Measurements from ENCODE around the gene DPYSL5. TPM values are rescaled to one million over a fixed set of nuclear protein-coding genes. Genes with fewer than 3 reads are reported as not detected.
A peak's percentile ranks its signal among the peaks of the same experiment; 100 is the strongest.

DPYSL5 gene
- total RNA-seq, 2 donors from 2014 or later: 3.1 to 3.5 TPM

GRCh38 chr2:26924731-26925099 lies 76.8 kb downstream of the DPYSL5 start:
- Mint-ChIP-seq H3K27me3 (ENCODE audit: insufficient read depth) (peaks cover 5% of the 10 kb centered on the region), H3K9me3 (no peaks in the 10 kb centered on the region), H3K36me3 (ENCODE audit: low read depth) (no peaks in the 10 kb centered on the region), H3K4me3 (no peak overlapping the region), H3K4me1 (peaks cover 11% of the 10 kb centered on the region), H3K27ac (no peak overlapping the region)
- TF ChIP-seq CTCF (conservative IDR thresholded peaks at IDR 0.05): peak; percentile 27
- Histone ChIP-seq H3K4me3 (ENCODE audit: low read length) (no peak overlapping the region), H3K9ac (ENCODE audit: extremely low read depth, low read length, poor library complexity, severe bottlenecking) (no peak overlapping the region), H3K27ac (ENCODE audit: low read depth, low read length) (peak overlapping the region; percentile 76), H3K27me3 (ENCODE audit: control insufficient read depth, insufficient read depth, low read length, poor library complexity, severe bottlenecking) (no peaks in the 10 kb centered on the region), H3K9me3 (ENCODE audit: control insufficient read depth, low read length) (no peaks in the 10 kb centered on the region), H3K36me3 (ENCODE audit: control insufficient read depth, insufficient read depth, low read length) (no peaks in the 10 kb centered on the region), H3K4me1 (ENCODE audit: control insufficient read depth, insufficient read depth, low read length) (no peaks in the 10 kb centered on the region)
- peak; percentile 53 for DNase-seq
- WGBS, 2 experiments (ENCODE audit: insufficient coverage in 1 of 2, insufficient read length in 1 of 2): 93 to 97% methylated on average over 11 to 14 of the region's 14 CpGs

GRCh38 chr2:26925100-26925791 lies 77.3 kb downstream of the DPYSL5 start:
- peak; percentile 60 for DNase-seq
- Histone ChIP-seq H3K27me3 (ENCODE audit: control insufficient read depth, insufficient read depth, low read length, poor library complexity, severe bottlenecking) (no peaks in the 10 kb centered on the region), H3K27ac (ENCODE audit: low read depth, low read length) (peak overlapping the region; percentile 76), H3K4me3 (ENCODE audit: low read length) (no peak overlapping the region), H3K36me3 (ENCODE audit: control insufficient read depth, insufficient read depth, low read length) (no peaks in the 10 kb centered on the region), H3K9ac (ENCODE audit: extremely low read depth, low read length, poor library complexity, severe bottlenecking) (no peak overlapping the region), H3K9me3 (ENCODE audit: control insufficient read depth, low read length) (no peaks in the 10 kb centered on the region), H3K4me1 (ENCODE audit: control insufficient read depth, insufficient read depth, low read length) (no peaks in the 10 kb centered on the region)
- H3K4me1 Mint-ChIP-seq: peaks cover 13% of the 10 kb centered on the region
- peak overlapping the region; percentile 72 for H3K27ac Mint-ChIP-seq
- H3K36me3 Mint-ChIP-seq (ENCODE audit: low read depth): no peaks in the 10 kb centered on the region
- no peaks in the 10 kb centered on the region for H3K9me3 Mint-ChIP-seq
- H3K27me3 Mint-ChIP-seq (ENCODE audit: insufficient read depth): peaks cover 5% of the 10 kb centered on the region
- peak; percentile 0 for TF ChIP-seq CTCF (conservative IDR thresholded peaks at IDR 0.05)
- 67 to 81% methylated on average over 9 of the region's 9 CpGs for WGBS, 2 experiments (ENCODE audit: insufficient coverage in 1 of 2, insufficient read length in 1 of 2)
- H3K4me3 Mint-ChIP-seq: no peak overlapping the region

DNA sequence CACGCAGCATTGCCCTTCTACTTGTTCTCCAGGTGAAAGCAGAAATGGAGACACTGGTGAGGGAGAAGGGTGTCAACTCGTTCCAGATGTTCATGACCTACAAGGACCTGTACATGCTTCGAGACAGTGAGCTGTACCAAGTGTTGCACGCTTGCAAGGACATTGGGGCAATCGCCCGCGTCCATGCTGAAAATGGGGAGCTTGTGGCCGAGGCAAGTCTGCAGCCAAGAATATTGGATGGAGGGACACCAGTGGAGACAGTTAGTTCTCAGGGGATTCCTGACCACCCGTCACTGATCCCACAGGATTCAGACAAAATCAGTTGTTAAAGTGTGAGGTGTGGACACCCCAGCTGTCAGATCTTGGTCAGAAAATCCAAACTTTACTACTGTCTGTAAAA lies 79.3 kb downstream of the DPYSL5 start:
- Histone ChIP-seq H3K27ac (ENCODE audit: low read depth, low read length) (no peak overlapping the region), H3K4me3 (ENCODE audit: low read length) (no peak overlapping the region), H3K27me3 (ENCODE audit: control insufficient read depth, insufficient read depth, low read length, poor library complexity, severe bottlenecking) (no peaks in the 10 kb centered on the region), H3K9ac (ENCODE audit: extremely low read depth, low read length, poor library complexity, severe bottlenecking) (no peak overlapping the region), H3K4me1 (ENCODE audit: control insufficient read depth, insufficient read depth, low read length) (no peaks in the 10 kb centered on the region), H3K9me3 (ENCODE audit: control insufficient read depth, low read length) (no peaks in the 10 kb centered on the region), H3K36me3 (ENCODE audit: control insufficient read depth, insufficient read depth, low read length) (no peaks in the 10 kb centered on the region)
- H3K9me3 Mint-ChIP-seq: no peaks in the 10 kb centered on the region
- 94 to 97% methylated on average over 7 to 9 of the region's 9 CpGs for WGBS, 2 experiments (ENCODE audit: insufficient coverage in 1 of 2, insufficient read length in 1 of 2)
- peak; percentile 20 for DNase-seq
- no peak overlapping the region for H3K4me3 Mint-ChIP-seq
- no peaks in the 10 kb centered on the region for H3K36me3 Mint-ChIP-seq (ENCODE audit: low read depth)
- no peak for TF ChIP-seq CTCF (conservative IDR thresholded peaks at IDR 0.05)
- peaks cover 13% of the 10 kb centered on the region for H3K4me1 Mint-ChIP-seq
- no peak overlapping the region for H3K27ac Mint-ChIP-seq
- peaks cover 5% of the 10 kb centered on the region for H3K27me3 Mint-ChIP-seq (ENCODE audit: insufficient read depth)
